HepG2 (cell line): Measurements from ENCODE around the gene ZNF442. TPM values are rescaled to one million over a fixed set of nuclear protein-coding genes. Genes with fewer than 3 reads are reported as not detected.

Experiments used
- ADNP ChIP-seq: sonication (generic); formaldehyde crosslinking; IDR thresholded peaks from 2 replicates; pipeline ENCODE4 v1.4.0; 2020; ENCODE audit warnings: missing genetic modification reagents
- AHR ChIP-seq: IDR thresholded peaks from 2 replicates; pipeline ENCODE4 v1.6.1; 2018; ENCODE audit warnings: missing genetic modification reagents, missing compliant biosample characterization
- FOXK1 ChIP-seq: sonication (generic); formaldehyde crosslinking; IDR thresholded peaks from 2 replicates; pipeline ENCODE4 v1.4.0; 2020; ENCODE audit warnings: low read depth, missing genetic modification reagents, borderline replicate concordance
- HNRNPLL ChIP-seq: fragments of 200-400 bp; formaldehyde crosslinking; IDR thresholded peaks from 2 replicates; pipeline ENCODE4 v1.6.1; 2017; ENCODE audit warnings: mild to moderate bottlenecking, low read depth, low read length; ENCODE audit not compliant: poor library complexity, severe bottlenecking
- MZF1 ChIP-seq: sonication (generic); formaldehyde crosslinking; IDR thresholded peaks from 2 replicates; pipeline ENCODE4 v1.8.1; 2023; ENCODE audit warnings: mild to moderate bottlenecking, missing genetic modification reagents, borderline replicate concordance
- NR2C2 ChIP-seq: sonication (generic); formaldehyde crosslinking; IDR thresholded peaks from 2 replicates; pipeline ENCODE4 v1.4.0; 2020; ENCODE audit warnings: missing genetic modification reagents, mild to moderate bottlenecking, moderate library complexity, borderline replicate concordance
- POLR2A ChIP-seq, 2 experiments: IDR thresholded peaks; 2 replicates each; pipeline ENCODE4 v1.6.1; 2011; ENCODE audit warnings: low read depth in 2 of 2, low read length in 2 of 2, mild to moderate bottlenecking in 1 of 2, moderate library complexity in 1 of 2; ENCODE audit not compliant: insufficient read depth in 1 of 2
- SOX6 ChIP-seq, 2 experiments: fragments of 450-650 bp in 1 of 2; sonication (generic) in 1 of 2; formaldehyde crosslinking in 1 of 2; IDR thresholded peaks; 2 replicates each; pipeline versions ENCODE4 v1.4.0 to v1.6.1; 2017 to 2020; ENCODE audit warnings: antibody characterized with exemption in 1 of 2, mild to moderate bottlenecking in 1 of 2, missing genetic modification reagents in 1 of 2
- SP5 ChIP-seq: IDR thresholded peaks from 2 replicates; pipeline ENCODE4 v1.6.1; 2016; ENCODE audit warnings: low read depth, borderline replicate concordance
- ZFP36L1 ChIP-seq: sonication (generic); formaldehyde crosslinking; IDR thresholded peaks from 2 replicates; pipeline ENCODE4 v1.8.0; 2022; ENCODE audit warnings: mild to moderate bottlenecking, missing genetic modification reagents, moderate library complexity
- ZFP37 ChIP-seq: sonication (generic); formaldehyde crosslinking; IDR thresholded peaks from 2 replicates; pipeline ENCODE4 v1.4.0; 2020; ENCODE audit warnings: missing genetic modification reagents, borderline replicate concordance
- ZNF614 ChIP-seq: IDR thresholded peaks from 2 replicates; pipeline ENCODE4 v1.6.1; 2018; ENCODE audit warnings: missing biosample characterization, missing genetic modification reagents, inconsistent platforms, borderline replicate concordance
- ZNF776 ChIP-seq: sonication (generic); formaldehyde crosslinking; IDR thresholded peaks from 2 replicates; pipeline ENCODE4 v1.4.0; 2020; ENCODE audit warnings: mild to moderate bottlenecking, missing genetic modification reagents
- ZNF777 ChIP-seq: sonication (generic); formaldehyde crosslinking; IDR thresholded peaks from 2 replicates; pipeline ENCODE4 v1.4.0; 2020; ENCODE audit warnings: missing genetic modification reagents
- ZSCAN25 ChIP-seq: sonication (generic); formaldehyde crosslinking; IDR thresholded peaks from 2 replicates; pipeline ENCODE4 v1.8.0; 2022; ENCODE audit warnings: mild to moderate bottlenecking, missing genetic modification reagents
- polyA plus RNA-seq, 8 experiments: library from polyadenylated mRNA; depleted of rRNA in 3 of 8; stranded (reverse) in 7 of 8; unstranded in 1 of 8; fragments of >200 nt; fragmentation: Illumina TruSeq in 4 of 8; extraction: Trizol in 4 of 8; gene quantifications; 2 replicates each; pipeline versions ENCODE4 v1.2.1 to v1.2.3, GENCODE V29; 2011 to 2016; ENCODE audit warnings: low read depth in 4 of 8, missing spikeins in 1 of 8, mixed read lengths in 1 of 8; ENCODE audit not compliant: insufficient read depth in 1 of 8
- total RNA-seq, 5 experiments: library from RNA; depleted of rRNA; stranded (reverse); fragments of >200 nt; fragmentation: Illumina TruSeq; extraction: Trizol; gene quantifications; 2 replicates each; pipeline ENCODE4 v1.2.3, GENCODE V29; 2016; ENCODE audit warnings: low read depth in 1 of 5
- TF ChIP-seq, protein P1 (sequence below): sonication (generic); formaldehyde crosslinking; IDR thresholded peaks from 2 replicates; pipeline ENCODE4 v1.4.0; 2020; ENCODE audit warnings: missing genetic modification reagents
- TF ChIP-seq, protein P2 (sequence below): sonication (generic); formaldehyde crosslinking; IDR thresholded peaks from 2 replicates; pipeline ENCODE4 v1.4.0; 2020; ENCODE audit warnings: missing genetic modification reagents, borderline replicate concordance
- TF ChIP-seq, protein P3 (sequence below): sonication (generic); formaldehyde crosslinking; IDR thresholded peaks from 2 replicates; pipeline ENCODE4 v1.5.1; 2020; ENCODE audit warnings: missing genetic modification reagents, mild to moderate bottlenecking, borderline replicate concordance
- TF ChIP-seq, protein P4 (sequence below): sonication (generic); formaldehyde crosslinking; IDR thresholded peaks from 2 replicates; pipeline ENCODE4 v1.5.1; 2020; ENCODE audit warnings: missing genetic modification reagents, mild to moderate bottlenecking, borderline replicate concordance

The ZNF442 gene
- total and polyA plus RNA-seq, 2 of the 13 experiments (the other 11 are each of a cell fraction or from before 2014, with no cell fraction given): 1.0 to 6.0 TPM

DNA sequence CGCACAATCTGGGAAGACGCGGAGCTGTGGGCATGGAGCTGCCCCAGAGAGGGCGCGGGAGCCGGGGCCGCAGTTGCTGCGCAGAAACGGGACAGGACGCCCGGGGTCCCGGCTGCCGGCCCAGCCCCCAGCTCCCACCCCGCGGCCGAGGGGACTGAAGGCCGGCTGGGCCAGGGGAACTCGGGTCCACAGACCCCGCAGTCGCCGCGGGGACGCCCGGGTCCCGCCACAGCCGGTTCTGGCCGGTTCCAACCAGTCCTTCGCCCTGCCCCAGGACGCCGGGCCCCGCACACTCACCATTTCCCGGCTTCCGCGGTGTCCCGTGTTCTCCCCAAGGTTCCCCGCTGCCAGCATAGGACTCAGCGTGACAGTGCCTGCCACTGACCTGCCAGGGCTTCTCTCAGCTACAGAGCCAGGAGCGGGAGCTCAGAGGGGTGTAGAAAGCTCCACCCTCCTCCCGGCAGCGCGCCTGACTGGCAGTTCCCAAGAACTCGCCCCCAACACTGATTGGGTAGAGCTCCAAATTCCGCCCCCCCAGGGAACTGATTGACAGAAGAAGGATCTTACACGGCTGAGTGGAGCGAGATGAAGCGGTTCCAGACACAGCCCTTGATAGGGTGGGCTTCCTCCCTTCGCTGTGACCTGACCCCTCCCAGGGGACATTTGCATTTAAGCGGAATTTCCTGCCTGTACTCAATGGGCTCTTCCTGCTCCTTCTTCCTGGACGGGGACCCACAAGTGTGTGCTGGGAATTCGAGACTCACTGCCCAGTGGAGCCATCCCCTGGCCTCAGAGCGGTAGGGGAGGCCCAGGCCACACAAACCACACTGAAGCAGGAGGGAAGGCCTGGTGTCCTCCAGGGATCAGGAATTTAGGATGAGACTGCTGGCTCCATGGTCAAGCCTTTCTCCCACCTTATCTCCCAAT, at the start of gene ZNF442 (continued):
- no peak for TF ChIP-seq SOX6 (IDR thresholded peaks at IDR 0.05)
- peak; percentile 61 for TF ChIP-seq SOX6 (CRISPR knock-in tag; IDR thresholded peaks at IDR 0.05)
- TF ChIP-seq, protein P1, sequence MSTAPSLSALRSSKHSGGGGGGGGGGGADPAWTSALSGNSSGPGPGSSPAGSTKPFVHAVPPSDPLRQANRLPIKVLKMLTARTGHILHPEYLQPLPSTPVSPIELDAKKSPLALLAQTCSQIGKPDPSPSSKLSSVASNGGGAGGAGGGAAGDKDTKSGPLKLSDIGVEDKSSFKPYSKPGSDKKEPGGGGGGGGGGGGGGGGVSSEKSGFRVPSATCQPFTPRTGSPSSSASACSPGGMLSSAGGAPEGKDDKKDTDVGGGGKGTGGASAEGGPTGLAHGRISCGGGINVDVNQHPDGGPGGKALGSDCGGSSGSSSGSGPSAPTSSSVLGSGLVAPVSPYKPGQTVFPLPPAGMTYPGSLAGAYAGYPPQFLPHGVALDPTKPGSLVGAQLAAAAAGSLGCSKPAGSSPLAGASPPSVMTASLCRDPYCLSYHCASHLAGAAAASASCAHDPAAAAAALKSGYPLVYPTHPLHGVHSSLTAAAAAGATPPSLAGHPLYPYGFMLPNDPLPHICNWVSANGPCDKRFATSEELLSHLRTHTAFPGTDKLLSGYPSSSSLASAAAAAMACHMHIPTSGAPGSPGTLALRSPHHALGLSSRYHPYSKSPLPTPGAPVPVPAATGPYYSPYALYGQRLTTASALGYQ (CRISPR knock-in tag): 0 out of 2 replicates have a peak, but pooled peaks have one; percentile 59
- TF ChIP-seq, protein P2, sequence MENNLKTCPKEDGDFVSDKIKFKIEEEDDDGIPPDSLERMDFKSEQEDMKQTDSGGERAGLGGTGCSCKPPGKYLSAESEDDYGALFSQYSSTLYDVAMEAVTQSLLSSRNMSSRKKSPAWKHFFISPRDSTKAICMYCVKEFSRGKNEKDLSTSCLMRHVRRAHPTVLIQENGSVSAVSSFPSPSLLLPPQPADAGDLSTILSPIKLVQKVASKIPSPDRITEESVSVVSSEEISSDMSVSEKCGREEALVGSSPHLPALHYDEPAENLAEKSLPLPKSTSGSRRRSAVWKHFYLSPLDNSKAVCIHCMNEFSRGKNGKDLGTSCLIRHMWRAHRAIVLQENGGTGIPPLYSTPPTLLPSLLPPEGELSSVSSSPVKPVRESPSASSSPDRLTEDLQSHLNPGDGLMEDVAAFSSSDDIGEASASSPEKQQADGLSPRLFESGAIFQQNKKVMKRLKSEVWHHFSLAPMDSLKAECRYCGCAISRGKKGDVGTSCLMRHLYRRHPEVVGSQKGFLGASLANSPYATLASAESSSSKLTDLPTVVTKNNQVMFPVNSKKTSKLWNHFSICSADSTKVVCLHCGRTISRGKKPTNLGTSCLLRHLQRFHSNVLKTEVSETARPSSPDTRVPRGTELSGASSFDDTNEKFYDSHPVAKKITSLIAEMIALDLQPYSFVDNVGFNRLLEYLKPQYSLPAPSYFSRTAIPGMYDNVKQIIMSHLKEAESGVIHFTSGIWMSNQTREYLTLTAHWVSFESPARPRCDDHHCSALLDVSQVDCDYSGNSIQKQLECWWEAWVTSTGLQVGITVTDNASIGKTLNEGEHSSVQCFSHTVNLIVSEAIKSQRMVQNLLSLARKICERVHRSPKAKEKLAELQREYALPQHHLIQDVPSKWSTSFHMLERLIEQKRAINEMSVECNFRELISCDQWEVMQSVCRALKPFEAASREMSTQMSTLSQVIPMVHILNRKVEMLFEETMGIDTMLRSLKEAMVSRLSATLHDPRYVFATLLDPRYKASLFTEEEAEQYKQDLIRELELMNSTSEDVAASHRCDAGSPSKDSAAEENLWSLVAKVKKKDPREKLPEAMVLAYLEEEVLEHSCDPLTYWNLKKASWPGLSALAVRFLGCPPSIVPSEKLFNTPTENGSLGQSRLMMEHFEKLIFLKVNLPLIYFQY: peak; percentile 43; the same call in 1 of the 2 replicates
- TF ChIP-seq POLR2A (IDR thresholded peaks at IDR 0.05; ENCODE audit: insufficient read depth in 1 of 2, low read depth in 2 of 2, low read length in 2 of 2): peak; percentile 89 to 95
- peak; percentile 65; the same call in 1 of the 2 replicates for TF ChIP-seq ZNF614 (CRISPR knock-in tag)
- 0 out of 2 replicates have a peak, but pooled peaks have one; percentile 11 for TF ChIP-seq SP5 (CRISPR knock-in tag)
- TF ChIP-seq ZFP36L1 (CRISPR knock-in tag): peak; percentile 90
- TF ChIP-seq, protein P3, sequence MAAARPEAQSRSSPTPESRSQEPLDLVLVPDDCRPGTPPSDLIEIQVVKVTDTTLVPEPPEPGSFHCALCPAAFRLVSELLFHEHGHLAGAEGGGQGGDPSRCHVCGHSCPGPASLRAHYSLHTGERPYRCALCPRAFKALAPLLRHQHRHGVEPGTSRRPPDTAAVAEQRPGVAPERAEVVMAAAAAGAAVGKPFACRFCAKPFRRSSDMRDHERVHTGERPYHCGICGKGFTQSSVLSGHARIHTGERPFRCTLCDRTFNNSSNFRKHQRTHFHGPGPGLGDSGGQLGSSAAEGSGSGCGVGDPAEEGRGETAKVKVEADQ: no peak; the same call in 1 of the 2 replicates
- 0 out of 2 replicates have a peak, but pooled peaks have one; percentile 36 for TF ChIP-seq ZFP37 (CRISPR knock-in tag)
- TF ChIP-seq MZF1: no peak
- TF ChIP-seq ADNP (CRISPR knock-in tag): no peak
- peak; percentile 81; the same call in 1 of the 2 replicates for TF ChIP-seq AHR (CRISPR knock-in tag)
- TF ChIP-seq NR2C2 (CRISPR knock-in tag): peak; percentile 78
- TF ChIP-seq ZNF776 (CRISPR knock-in tag): 0 out of 2 replicates have a peak, but pooled peaks have one; percentile 21
- TF ChIP-seq ZSCAN25: peak; percentile 38; the same call in 1 of the 2 replicates
- peak; percentile 40; the same call in 1 of the 2 replicates for TF ChIP-seq FOXK1 (CRISPR knock-in tag)
- TF ChIP-seq HNRNPLL: peak; percentile 47
- TF ChIP-seq ZNF777 (CRISPR knock-in tag): no peak; the same call in 1 of the 2 replicates
- TF ChIP-seq, protein P4, sequence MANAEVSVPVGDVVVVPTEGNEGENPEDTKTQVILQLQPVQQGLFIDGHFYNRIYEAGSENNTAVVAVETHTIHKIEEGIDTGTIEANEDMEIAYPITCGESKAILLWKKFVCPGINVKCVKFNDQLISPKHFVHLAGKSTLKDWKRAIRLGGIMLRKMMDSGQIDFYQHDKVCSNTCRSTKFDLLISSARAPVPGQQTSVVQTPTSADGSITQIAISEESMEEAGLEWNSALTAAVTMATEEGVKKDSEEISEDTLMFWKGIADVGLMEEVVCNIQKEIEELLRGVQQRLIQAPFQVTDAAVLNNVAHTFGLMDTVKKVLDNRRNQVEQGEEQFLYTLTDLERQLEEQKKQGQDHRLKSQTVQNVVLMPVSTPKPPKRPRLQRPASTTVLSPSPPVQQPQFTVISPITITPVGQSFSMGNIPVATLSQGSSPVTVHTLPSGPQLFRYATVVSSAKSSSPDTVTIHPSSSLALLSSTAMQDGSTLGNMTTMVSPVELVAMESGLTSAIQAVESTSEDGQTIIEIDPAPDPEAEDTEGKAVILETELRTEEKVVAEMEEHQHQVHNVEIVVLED (CRISPR knock-in tag): peak; percentile 58; the same call in 1 of the 2 replicates
